Mesothelial cell of epicardium (in vitro differentiated cells): ENCODE measurements around the gene NELFE. TPM values are rescaled to one million over a fixed set of nuclear protein-coding genes. Genes with fewer than 3 reads are reported as not detected.

Source experiments
- DNase-seq, 2 experiments: peaks; one replicate each; pipeline ENCODE4 v3.0.0; 2021; ENCODE audit warnings: low spot score in 2 of 2; ENCODE audit not compliant: unreplicated experiment in 2 of 2
- H3K27ac Mint-ChIP-seq: 2 replicates; pipeline ENCODE4 v1.8.0; 2021; ENCODE audit warnings: mixed read lengths
- H3K27me3 Mint-ChIP-seq: 2 replicates; pipeline ENCODE4 v1.8.0; 2021; ENCODE audit warnings: low read depth, mixed read lengths
- H3K36me3 Mint-ChIP-seq: 2 replicates; pipeline ENCODE4 v1.8.0; 2021; ENCODE audit warnings: mixed read lengths
- H3K4me1 Mint-ChIP-seq: 2 replicates; pipeline ENCODE4 v1.8.0; 2021; ENCODE audit warnings: mixed read lengths
- H3K4me3 Mint-ChIP-seq: 2 replicates; pipeline ENCODE4 v1.8.0; 2021; ENCODE audit warnings: mild to moderate bottlenecking, moderate library complexity, mixed read lengths
- H3K9me3 Mint-ChIP-seq: 2 replicates; pipeline ENCODE4 v1.8.0; 2021; ENCODE audit warnings: mixed read lengths
- CTCF ChIP-seq: fragments of 200-600 bp; sonication (generic); IDR thresholded peaks from one replicate; pipeline ENCODE4 v1.5.0; 2021; ENCODE audit warnings: antibody characterized with exemption; ENCODE audit not compliant: unreplicated experiment
- microRNA-seq: library from miRNA; unstranded; fragments of <30 nt; microRNA quantifications from one replicate; pipeline ENCODE4 v1.2.0, GENCODE V29; 2021; ENCODE audit warnings: inconsistent platforms, mixed read lengths
- total RNA-seq: library from RNA; stranded (reverse); gene quantifications from 3 replicates; pipeline ENCODE4 v1.2.1, GENCODE V29; 2021

Gene NELFE
- total RNA-seq, 1 donor from 2014 or later: 60.0 TPM

GRCh38 chr6:31905041-31905440, 53.7 kb downstream of the NELFE start:
- H3K4me3 Mint-ChIP-seq: no peak overlapping the region
- H3K27me3 Mint-ChIP-seq: no peaks in the 10 kb centered on the region
- H3K4me1 Mint-ChIP-seq: peaks cover 24% of the 10 kb centered on the region
- TF ChIP-seq CTCF: no peak
- no peaks in the 10 kb centered on the region for H3K9me3 Mint-ChIP-seq
- DNase-seq: no peak
- no peak overlapping the region for H3K27ac Mint-ChIP-seq
- H3K36me3 Mint-ChIP-seq: no peaks in the 10 kb centered on the region

- Mint-ChIP-seq H3K9me3 (no peaks in the 10 kb centered on the region), H3K4me3 (no peak overlapping the region), H3K27ac (peak overlapping the region; percentile 32), H3K27me3 (no peaks in the 10 kb centered on the region), H3K36me3 (no peaks in the 10 kb centered on the region), H3K4me1 (peaks cover 34% of the 10 kb centered on the region)
- no peak for DNase-seq
- TF ChIP-seq CTCF: no peak
Observed at GRCh38 chr6:31903957-31904356, 54.8 kb downstream of the NELFE start.

Small RNA genes within 50 kb of the gene (microRNA-seq; reads per million reads assigned to microRNA genes)
- 1.2 reads per million for gene MIR1236

Other genes with a start within 250 kb of the NELFE start
- 0.67 to 1.8 TPM (median 0.82 TPM) in 3 replicates for gene LY6G6D, start 243.6 kb downstream of the NELFE start, total RNA-seq
- gene LY6G6C, start 237.2 kb downstream of the NELFE start, total RNA-seq: 0.89 to 1.4 TPM (median 1.3 TPM) in 3 replicates
- 0.16 to 0.33 TPM (median 0.25 TPM) in 3 replicates for gene MPIG6B, start 235.6 kb downstream of the NELFE start, total RNA-seq
- gene DDAH2, start 229.7 kb downstream of the NELFE start, total RNA-seq: 142 to 144 TPM (median 143 TPM) in 3 replicates
- 133 to 139 TPM (median 136 TPM) in 3 replicates for gene CLIC1, start 222.4 kb downstream of the NELFE start, total RNA-seq
- gene MSH5, start 219.0 kb downstream of the NELFE start, total RNA-seq: 38.6 to 48.2 TPM (median 42.9 TPM) in 3 replicates
- gene SAPCD1, start 196.3 kb downstream of the NELFE start, total RNA-seq: 8.7 to 12.8 TPM (median 11.6 TPM) in 3 replicates
- gene VWA7, start 181.6 kb downstream of the NELFE start, total RNA-seq: 1.5 to 1.8 TPM (median 1.6 TPM) in 3 replicates
- 82.8 to 90.4 TPM (median 83.8 TPM) in 3 replicates for gene VARS1, start 163.2 kb downstream of the NELFE start, total RNA-seq
- gene LSM2, start 152.0 kb downstream of the NELFE start, total RNA-seq: 55.8 to 58.2 TPM (median 57.0 TPM) in 3 replicates
- gene HSPA1L, start 143.7 kb downstream of the NELFE start, total RNA-seq: 1.7 to 2.2 TPM (median 2.1 TPM) in 3 replicates
- gene HSPA1A, start 143.4 kb downstream of the NELFE start, total RNA-seq: 61.3 to 70.1 TPM (median 61.7 TPM) in 3 replicates
- 105 to 109 TPM (median 108 TPM) in 3 replicates for gene HSPA1B, start 131.2 kb downstream of the NELFE start, total RNA-seq
- 23.2 to 24.7 TPM (median 24.4 TPM) in 3 replicates for gene NEU1, start 96.2 kb downstream of the NELFE start, total RNA-seq
- 0.40 to 0.94 TPM (median 0.66 TPM) in 3 replicates for gene SLC44A4, start 80.0 kb downstream of the NELFE start, total RNA-seq
- gene EHMT2, start 61.3 kb downstream of the NELFE start, total RNA-seq: 127 to 135 TPM (median 129 TPM) in 3 replicates
- 35.3 to 37.1 TPM (median 35.9 TPM) in 3 replicates for gene ZBTB12, start 56.9 kb downstream of the NELFE start, total RNA-seq
- 1.6 to 2.9 TPM (median 2.7 TPM) in 3 replicates for gene C2, start 31.3 kb downstream of the NELFE start, total RNA-seq
- gene CFB, start 12.9 kb downstream of the NELFE start, total RNA-seq: 1.4 to 2.4 TPM (median 1.8 TPM) in 3 replicates
- gene SKIC2, start 204 bp upstream of the NELFE start, total RNA-seq: 78.6 to 84.3 TPM (median 82.0 TPM) in 3 replicates
- gene DXO, start 13.2 kb upstream of the NELFE start, total RNA-seq: 25.2 to 28.1 TPM (median 26.1 TPM) in 3 replicates
- gene C4A, start 23.1 kb upstream of the NELFE start, total RNA-seq: 12.0 to 15.3 TPM (median 12.3 TPM) in 3 replicates
- gene C4B, start 55.8 kb upstream of the NELFE start, total RNA-seq: 10.4 to 12.5 TPM (median 11.5 TPM) in 3 replicates
- 0.58 to 1.2 TPM (median 0.91 TPM) in 3 replicates for gene CYP21A2, start 79.4 kb upstream of the NELFE start, total RNA-seq
- gene TNXB, start 150.4 kb upstream of the NELFE start, total RNA-seq: 10.8 to 13.9 TPM (median 13.6 TPM) in 3 replicates
- 95.8 to 99.8 TPM (median 96.3 TPM) in 3 replicates for gene ATF6B, start 169.3 kb upstream of the NELFE start, total RNA-seq
- 5.4 to 6.0 TPM (median 6.0 TPM) in 3 replicates for gene FKBPL, start 171.3 kb upstream of the NELFE start, total RNA-seq
- gene PRRT1, start 193.0 kb upstream of the NELFE start, total RNA-seq: 3.0 to 4.5 TPM (median 3.4 TPM) in 3 replicates
- 49.3 to 58.6 TPM (median 51.5 TPM) in 3 replicates for gene PPT2, start 195.2 kb upstream of the NELFE start, total RNA-seq
- gene EGFL8, start 205.6 kb upstream of the NELFE start, total RNA-seq: 45.7 to 48.3 TPM (median 45.7 TPM) in 3 replicates
- 63.2 to 69.0 TPM (median 64.6 TPM) in 3 replicates for gene AGPAT1, start 217.1 kb upstream of the NELFE start, total RNA-seq
- 60.7 to 62.8 TPM (median 62.1 TPM) in 3 replicates for gene RNF5, start 219.4 kb upstream of the NELFE start, total RNA-seq
- gene AGER, start 225.3 kb upstream of the NELFE start, total RNA-seq: 23.7 to 28.1 TPM (median 27.5 TPM) in 3 replicates
- gene PBX2, start 231.2 kb upstream of the NELFE start, total RNA-seq: 236 to 250 TPM (median 246 TPM) in 3 replicates
- 7.6 to 10.1 TPM (median 8.6 TPM) in 3 replicates for gene GPSM3, start 233.7 kb upstream of the NELFE start, total RNA-seq